ENCODE results near the gene ZMIZ1. TPM values are rescaled to one million over a fixed set of nuclear protein-coding genes. Genes with fewer than 3 reads are reported as not detected.

The ZMIZ1 gene
- total RNA-seq, 4 donors from 2014 or later, result 71.9 to 104 (median 79.5) TPM

DNA sequence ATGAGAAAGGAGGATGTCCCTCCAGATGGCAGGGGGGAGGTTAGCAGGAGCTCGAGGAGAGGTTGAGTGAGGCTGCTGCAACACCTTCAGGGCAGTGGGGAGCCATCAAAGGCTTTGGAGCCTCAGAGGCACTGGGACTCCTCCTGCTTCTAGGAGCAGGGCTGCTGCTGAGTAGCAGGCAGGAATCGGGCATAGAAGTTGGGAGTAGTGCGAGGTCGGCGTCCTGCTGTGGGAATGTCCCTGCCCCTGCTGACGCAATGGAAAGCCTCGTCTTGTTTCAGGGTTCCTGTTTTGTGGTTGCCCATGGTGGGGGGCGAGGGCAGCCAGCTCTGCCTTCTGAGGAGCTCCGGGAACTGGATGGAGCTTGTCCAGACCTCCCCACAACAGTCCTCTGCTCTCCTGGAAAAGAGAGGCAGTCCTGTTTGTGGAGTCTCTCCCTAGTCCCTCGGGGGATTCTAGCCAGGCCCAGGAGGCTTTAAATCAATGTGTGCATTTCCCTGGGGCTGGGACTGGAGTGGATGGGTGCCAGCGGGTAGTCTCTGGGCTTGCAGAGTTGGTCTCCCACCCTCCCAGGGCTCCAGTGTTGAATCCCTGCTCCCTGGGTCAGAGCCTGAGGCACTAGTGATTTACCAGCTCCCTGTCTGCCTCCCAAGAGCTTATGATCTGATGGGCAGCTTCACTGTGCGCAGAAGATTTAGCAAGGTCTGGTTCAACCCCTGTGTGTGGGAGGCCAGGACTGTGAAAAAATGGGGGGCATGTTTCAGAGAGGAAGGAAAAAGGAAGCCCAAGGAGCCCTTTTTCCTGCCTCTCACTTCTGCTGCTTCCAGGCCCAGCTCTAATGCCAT lies 179.8 kb downstream of the ZMIZ1 start:
- Histone ChIP-seq H3K36me3 (no peaks in the 10 kb centered on the region), H3K4me3 (no peak overlapping the region), H3K4me1 (peaks cover 92% of the 10 kb centered on the region), H3K9me3 (no peaks in the 10 kb centered on the region), H3K27me3 (no peaks in the 10 kb centered on the region), H3K27ac (peak overlapping the region; percentile 83)
- TF ChIP-seq POLR2A (IDR thresholded peaks at IDR 0.05) (no peak), EP300 (IDR thresholded peaks at IDR 0.05) (no peak), POLR2AphosphoS5 (IDR thresholded peaks at IDR 0.05) (no peak)
- TF ChIP-seq, protein P1, sequence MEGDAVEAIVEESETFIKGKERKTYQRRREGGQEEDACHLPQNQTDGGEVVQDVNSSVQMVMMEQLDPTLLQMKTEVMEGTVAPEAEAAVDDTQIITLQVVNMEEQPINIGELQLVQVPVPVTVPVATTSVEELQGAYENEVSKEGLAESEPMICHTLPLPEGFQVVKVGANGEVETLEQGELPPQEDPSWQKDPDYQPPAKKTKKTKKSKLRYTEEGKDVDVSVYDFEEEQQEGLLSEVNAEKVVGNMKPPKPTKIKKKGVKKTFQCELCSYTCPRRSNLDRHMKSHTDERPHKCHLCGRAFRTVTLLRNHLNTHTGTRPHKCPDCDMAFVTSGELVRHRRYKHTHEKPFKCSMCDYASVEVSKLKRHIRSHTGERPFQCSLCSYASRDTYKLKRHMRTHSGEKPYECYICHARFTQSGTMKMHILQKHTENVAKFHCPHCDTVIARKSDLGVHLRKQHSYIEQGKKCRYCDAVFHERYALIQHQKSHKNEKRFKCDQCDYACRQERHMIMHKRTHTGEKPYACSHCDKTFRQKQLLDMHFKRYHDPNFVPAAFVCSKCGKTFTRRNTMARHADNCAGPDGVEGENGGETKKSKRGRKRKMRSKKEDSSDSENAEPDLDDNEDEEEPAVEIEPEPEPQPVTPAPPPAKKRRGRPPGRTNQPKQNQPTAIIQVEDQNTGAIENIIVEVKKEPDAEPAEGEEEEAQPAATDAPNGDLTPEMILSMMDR (IDR thresholded peaks at IDR 0.05), result no peak
- 69% methylated on average over 3 of the region's 12 CpGs for WGBS
- DNase-seq (ENCODE audit: low spot score in 2 of 2), result no peak

DNA sequence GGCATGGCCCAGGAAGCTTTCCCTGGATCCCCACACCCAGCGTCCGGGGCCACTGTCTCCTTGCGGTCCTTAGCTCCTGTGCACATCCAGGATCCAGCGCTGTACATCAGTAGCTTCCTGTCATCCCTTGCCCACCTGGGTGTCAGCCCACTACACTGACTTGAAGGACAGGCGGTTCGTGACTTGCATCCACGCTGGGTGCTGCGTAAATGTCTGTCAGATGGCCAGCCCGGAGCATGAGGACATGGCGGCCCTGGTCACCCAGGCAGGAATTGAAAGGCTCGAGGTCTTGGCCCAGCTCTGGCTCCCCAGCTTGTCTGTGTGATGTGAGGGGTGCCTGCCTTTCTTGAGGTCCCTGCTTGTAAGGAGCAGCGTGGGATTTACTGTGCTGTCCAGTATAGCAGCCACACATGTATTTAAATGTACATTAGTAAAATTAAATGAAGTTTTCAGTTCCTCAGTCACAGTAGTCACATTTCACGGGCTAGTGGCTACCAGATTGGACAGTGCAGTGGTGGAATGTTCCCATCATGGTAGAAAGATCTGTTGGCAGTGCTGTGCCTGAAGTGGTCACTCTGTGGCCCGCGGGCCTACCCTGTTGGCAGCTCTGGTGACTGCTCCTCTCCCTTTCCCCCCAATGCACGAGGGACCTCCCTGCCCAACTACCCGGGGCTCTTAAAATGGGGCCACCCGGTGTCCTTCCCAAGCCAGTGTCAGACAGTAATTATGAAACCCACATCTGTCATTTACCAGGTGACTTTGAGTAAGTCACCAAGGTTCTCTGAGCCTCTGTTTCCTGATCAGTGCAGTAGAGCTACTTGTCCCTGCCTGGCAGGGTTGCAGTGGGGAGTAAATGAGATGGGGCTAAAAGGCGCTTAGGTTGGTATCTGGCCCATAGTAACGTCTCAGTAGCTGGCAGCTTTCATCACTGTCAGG lies 180.7 kb downstream of the ZMIZ1 start:
- H3K27ac ChIP-seq, result peak overlapping the region; percentile 83
- no peaks in the 10 kb centered on the region for H3K9me3 ChIP-seq
- H3K4me1 ChIP-seq, result peaks cover 92% of the 10 kb centered on the region
- H3K27me3 ChIP-seq, result no peaks in the 10 kb centered on the region
- TF ChIP-seq POLR2A (IDR thresholded peaks at IDR 0.05) (no peak), EP300 (IDR thresholded peaks at IDR 0.05) (no peak), POLR2AphosphoS5 (IDR thresholded peaks at IDR 0.05) (no peak)
- TF ChIP-seq, protein P1 (IDR thresholded peaks at IDR 0.05), result no peak
- no peak overlapping the region for H3K4me3 ChIP-seq
- DNase-seq (ENCODE audit: low spot score in 2 of 2), result no peak
- 80% methylated on average over 18 of the region's 20 CpGs for WGBS
- no peaks in the 10 kb centered on the region for H3K36me3 ChIP-seq

DNA sequence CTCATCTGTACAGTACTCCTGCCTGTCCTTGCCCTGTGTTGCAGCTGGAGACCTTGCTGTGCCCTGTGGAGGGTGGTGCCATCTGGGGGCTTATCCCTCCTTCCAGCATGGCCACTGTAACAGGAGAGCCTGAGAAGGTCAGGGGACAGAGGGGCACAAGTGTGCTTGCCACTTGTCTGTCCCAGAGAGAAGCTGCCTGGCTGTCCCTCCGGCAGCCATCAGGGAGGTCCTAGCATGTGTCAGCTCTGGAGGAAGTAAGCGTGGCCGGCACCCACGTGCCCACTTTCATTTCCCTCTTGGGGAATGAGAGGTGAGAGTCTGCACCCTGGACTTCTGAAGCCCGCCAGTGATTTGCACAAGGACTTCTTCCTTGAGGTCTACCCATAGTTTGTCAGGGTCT lies 181.5 kb downstream of the ZMIZ1 start:
- DNase-seq (ENCODE audit: low spot score in 2 of 2), result no peak
- Histone ChIP-seq H3K36me3 (no peaks in the 10 kb centered on the region), H3K9me3 (no peaks in the 10 kb centered on the region), H3K27me3 (no peaks in the 10 kb centered on the region), H3K4me1 (peaks cover 90% of the 10 kb centered on the region), H3K4me3 (no peak overlapping the region), H3K27ac (no peak overlapping the region)
- WGBS, result 93% methylated on average over 5 of the region's 5 CpGs
- TF ChIP-seq EP300 (IDR thresholded peaks at IDR 0.05) (no peak), POLR2A (IDR thresholded peaks at IDR 0.05) (no peak), POLR2AphosphoS5 (IDR thresholded peaks at IDR 0.05) (no peak)
- TF ChIP-seq, protein P1 (IDR thresholded peaks at IDR 0.05), result no peak

DNA sequence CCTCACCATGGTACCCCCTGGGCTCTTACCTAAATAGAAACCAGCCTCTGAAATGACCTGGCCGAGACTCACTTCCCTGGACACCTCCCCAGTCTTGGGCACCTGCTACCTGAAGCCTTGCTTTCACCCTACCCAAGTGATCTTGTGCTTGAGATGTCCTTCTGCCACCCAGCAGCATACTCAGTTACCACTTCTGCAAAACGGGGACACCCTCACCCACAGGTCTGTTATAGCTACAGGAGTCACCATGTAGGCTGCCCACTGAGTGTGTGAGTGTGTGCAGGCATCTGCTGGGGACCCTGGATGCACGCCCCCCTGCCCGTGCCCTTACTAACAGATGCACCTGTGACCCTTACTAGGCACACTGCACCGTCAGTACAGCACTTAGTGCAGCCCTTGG lies 183.7 kb downstream of the ZMIZ1 start:
- Histone ChIP-seq H3K4me1 (peaks cover 68% of the 10 kb centered on the region), H3K9me3 (no peaks in the 10 kb centered on the region), H3K4me3 (no peak overlapping the region), H3K27me3 (no peaks in the 10 kb centered on the region), H3K36me3 (peaks cover 12% of the 10 kb centered on the region), H3K27ac (no peak overlapping the region)
- no peak for DNase-seq (ENCODE audit: low spot score in 2 of 2)
- 94% methylated on average over 5 of the region's 5 CpGs for WGBS
- TF ChIP-seq EP300 (IDR thresholded peaks at IDR 0.05), result no peak
- TF ChIP-seq POLR2AphosphoS5 (IDR thresholded peaks at IDR 0.05), result no peak
- TF ChIP-seq, protein P1 (IDR thresholded peaks at IDR 0.05), result no peak
- TF ChIP-seq POLR2A (IDR thresholded peaks at IDR 0.05), result no peak

DNA sequence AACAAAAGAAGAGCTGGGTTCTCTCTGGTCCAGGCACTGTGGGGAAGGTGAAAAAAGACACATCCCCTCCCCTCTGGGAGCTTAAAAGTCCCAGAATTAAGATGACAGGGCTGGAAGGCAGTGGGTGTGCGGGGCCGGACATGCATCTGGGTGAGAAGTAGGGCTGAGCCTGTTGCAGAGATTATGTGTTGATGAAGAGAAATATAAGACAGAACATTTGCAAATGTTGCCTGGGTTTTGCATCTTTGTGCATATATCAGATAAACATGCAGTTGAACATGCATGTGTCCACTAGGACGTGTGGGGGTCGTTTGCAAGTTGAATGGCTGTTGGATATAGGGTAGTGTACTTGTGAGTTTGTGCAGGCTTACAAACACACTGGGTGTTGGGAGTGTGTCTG lies 184.2 kb downstream of the ZMIZ1 start:
- Histone ChIP-seq H3K36me3 (peaks cover 12% of the 10 kb centered on the region), H3K9me3 (no peaks in the 10 kb centered on the region), H3K27ac (no peak overlapping the region), H3K27me3 (no peaks in the 10 kb centered on the region), H3K4me1 (peaks cover 63% of the 10 kb centered on the region), H3K4me3 (no peak overlapping the region)
- TF ChIP-seq EP300 (IDR thresholded peaks at IDR 0.05) (no peak), POLR2AphosphoS5 (IDR thresholded peaks at IDR 0.05) (no peak), POLR2A (IDR thresholded peaks at IDR 0.05) (no peak)
- TF ChIP-seq, protein P1 (IDR thresholded peaks at IDR 0.05), result no peak
- no peak for DNase-seq (ENCODE audit: low spot score in 2 of 2)
- WGBS, result 73% methylated on average over 4 of the region's 4 CpGs

Measured in suprapubic skin (tissue), 4 donors.